Activated CD4-positive, alpha-beta memory T cell treated with anti-CD3 and anti-CD28 coated beads, Interleukin-2, amount 10 ng/mL, durations not matched to agents 7 days and 5 days (primary cell): ENCODE data around the gene FBXL15. TPM values are rescaled to one million over a fixed set of nuclear protein-coding genes. Genes with fewer than 3 reads are reported as not detected.

Experiments
- CTCF ChIA-PET: fragments of 350-600 bp; sonication (Branson Sonifier 250); formaldehyde crosslinking; loops from one replicate; lab custom pipeline; 2021; ENCODE audit warnings: antibody characterized with exemption, inconsistent platforms; lab: Charles Lee
- POLR2A ChIA-PET: fragments of 350-600 bp; sonication (Branson Sonifier 250); formaldehyde crosslinking; loops from one replicate; lab custom pipeline; 2021; ENCODE audit warnings: antibody characterized with exemption; lab: Charles Lee
- DNase-seq: peaks from one replicate; pipeline ENCODE4 v3.0.0-alpha.2; 2020
- H3K27ac Mint-ChIP-seq: one replicate; pipeline ENCODE4 v1.8.0; 2021; ENCODE audit warnings: mild to moderate bottlenecking, mixed read lengths
- H3K27me3 Mint-ChIP-seq: one replicate; pipeline ENCODE4 v1.8.0; 2021; ENCODE audit warnings: mixed read lengths
- H3K36me3 Mint-ChIP-seq: one replicate; pipeline ENCODE4 v1.8.0; 2021; ENCODE audit warnings: low read depth, mixed read lengths
- H3K4me1 Mint-ChIP-seq: one replicate; pipeline ENCODE4 v1.8.0; 2021; ENCODE audit warnings: mixed read lengths
- H3K4me3 Mint-ChIP-seq: one replicate; pipeline ENCODE4 v1.8.0; 2021; ENCODE audit warnings: mild to moderate bottlenecking, mixed read lengths
- H3K9me3 Mint-ChIP-seq: one replicate; pipeline ENCODE4 v1.8.0; 2021; ENCODE audit warnings: mixed read lengths
- total RNA-seq, 2 experiments: library from RNA; stranded (reverse); gene quantifications; one replicate each; pipeline ENCODE4 v1.2.3, GENCODE V29; 2021

The FBXL15 gene
- total RNA-seq, 2 experiments from 2014 or later, result 13.5 to 14.3 TPM

DNA sequence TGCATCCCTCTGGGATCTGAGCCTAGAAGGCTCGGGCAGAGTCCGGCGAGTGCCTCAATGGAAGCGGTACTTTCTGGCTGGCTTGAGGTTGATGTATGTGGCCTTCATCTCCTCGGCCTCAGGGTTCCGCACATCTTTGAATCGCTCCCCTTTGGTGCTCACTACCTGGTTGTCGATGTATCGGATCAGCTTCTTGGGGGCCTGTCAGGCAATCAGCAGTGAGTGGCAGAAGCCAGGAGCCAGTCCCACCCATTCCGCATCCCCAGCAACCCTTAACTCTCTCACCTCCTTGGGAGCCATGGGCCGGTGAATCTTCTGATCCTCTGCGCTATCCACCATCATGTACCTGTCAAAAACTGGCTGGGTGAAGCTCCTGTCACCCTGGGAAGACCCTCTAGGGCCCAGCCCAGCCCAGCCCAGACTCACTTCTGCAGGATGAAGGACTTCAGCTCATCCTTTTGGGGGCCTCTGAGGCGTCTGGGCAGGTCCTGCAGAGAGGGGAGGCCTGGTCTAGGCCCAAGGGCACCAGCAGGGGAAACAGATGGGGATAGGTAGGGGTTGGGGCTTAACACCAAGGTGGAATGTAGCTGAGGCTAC, 2.8 kb downstream of the FBXL15 start:
- Mint-ChIP-seq H3K4me1 (peaks cover 43% of the 10 kb centered on the region), H3K4me3 (peak overlapping the region; percentile 21), H3K27me3 (peaks cover 4% of the 10 kb centered on the region)

DNA sequence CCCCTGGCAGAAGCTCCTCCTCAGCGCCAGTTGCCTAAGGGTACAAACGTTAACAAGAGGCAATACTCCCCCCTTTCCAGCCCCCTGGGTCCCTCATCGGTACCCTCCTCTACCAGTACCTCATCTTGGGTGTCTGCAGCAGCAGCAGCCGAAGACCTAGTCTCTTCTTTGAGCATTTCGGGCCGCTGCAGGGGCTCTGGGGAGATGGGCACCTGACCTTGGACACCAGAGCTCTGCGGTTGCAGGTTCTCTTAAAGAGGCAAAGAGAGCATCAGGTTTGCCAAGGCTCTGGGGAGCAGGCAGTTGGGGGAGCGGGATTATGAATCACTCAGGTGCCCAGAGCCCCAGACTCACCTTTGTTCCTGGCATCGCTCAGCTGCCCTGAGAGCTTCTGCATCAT, 3.5 kb downstream of the FBXL15 start:
- peaks cover under 1% of the 10 kb centered on the region for H3K27me3 Mint-ChIP-seq
- no peak overlapping the region for H3K27ac Mint-ChIP-seq
- no peak for DNase-seq
- H3K9me3 Mint-ChIP-seq, result no peaks in the 10 kb centered on the region
- H3K4me1 Mint-ChIP-seq, result peaks cover 40% of the 10 kb centered on the region
- ChIA-PET POLR2A (interaction anchor here (0.8 to 7.0 kb wide), 4 partner anchors 8 to 27 kb away, joined by 3 to 80 read pairs (median 41); partner anchors contain the start of genes C10orf95 and CUEDC2), CTCF (interaction anchor here (0.9 to 6.6 kb wide), 5 partner anchors 9 to 194 kb away, joined by 3 to 58 read pairs (median 8); partner anchors contain the start of genes C10orf95 and CUEDC2)
- no peak overlapping the region for H3K4me3 Mint-ChIP-seq
- peaks cover 9% of the 10 kb centered on the region for H3K36me3 Mint-ChIP-seq

More for the DNA sequence above, 2.8 kb downstream of the FBXL15 start:
- no peaks in the 10 kb centered on the region for H3K9me3 Mint-ChIP-seq
- DNase-seq, result no peak
- ChIA-PET POLR2A (interaction anchor here (0.8 to 7.0 kb wide), 9 partner anchors 8 to 272 kb away, joined by 3 to 80 read pairs (median 11); partner anchors contain the start of genes ACTR1A, C10orf95, CUEDC2 and NFKB2), CTCF (interaction anchor here (0.7 to 6.6 kb wide), 10 partner anchors 9 to 193 kb away, joined by 3 to 58 read pairs (median 8); partner anchors contain the start of genes C10orf95 and CUEDC2)
- peaks cover 9% of the 10 kb centered on the region for H3K36me3 Mint-ChIP-seq
- H3K27ac Mint-ChIP-seq, result peak overlapping the region; percentile 10

DNA sequence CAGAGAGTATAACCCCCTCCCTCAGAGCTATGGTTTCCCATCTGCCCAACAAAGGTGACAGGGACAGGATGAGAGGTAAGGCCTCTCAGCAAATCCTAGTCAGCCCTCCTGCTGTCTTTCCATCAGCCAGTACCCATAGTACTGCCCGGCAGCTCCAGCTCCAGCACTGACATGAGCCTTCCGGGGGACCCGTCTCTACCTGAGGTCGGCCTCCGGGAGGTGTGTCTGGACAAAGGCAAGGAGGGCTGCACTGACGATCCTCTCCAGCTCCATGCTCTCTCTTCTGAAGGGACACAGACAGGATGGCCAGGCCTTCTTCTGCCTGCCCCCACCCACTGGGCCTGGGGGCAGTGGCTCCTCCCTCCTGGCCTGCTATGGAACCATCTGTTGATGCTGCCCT, 4.3 kb downstream of the FBXL15 start:
- DNase-seq, result no peak
- Mint-ChIP-seq H3K4me3 (no peak overlapping the region), H3K9me3 (no peaks in the 10 kb centered on the region), H3K4me1 (peaks cover 32% of the 10 kb centered on the region), H3K27ac (no peak overlapping the region), H3K27me3 (no peaks in the 10 kb centered on the region), H3K36me3 (peaks cover 9% of the 10 kb centered on the region)
- ChIA-PET POLR2A (interaction anchor here (5.6 to 7.0 kb wide), 2 partner anchors 7 to 26 kb away, joined by 79 to 80 read pairs; partner anchors contain the start of genes C10orf95 and CUEDC2), CTCF (interaction anchor here (1.6 to 6.6 kb wide), 2 partner anchors 8 to 194 kb away, joined by 8 to 58 read pairs; partner anchors contain the start of gene CUEDC2)

DNA sequence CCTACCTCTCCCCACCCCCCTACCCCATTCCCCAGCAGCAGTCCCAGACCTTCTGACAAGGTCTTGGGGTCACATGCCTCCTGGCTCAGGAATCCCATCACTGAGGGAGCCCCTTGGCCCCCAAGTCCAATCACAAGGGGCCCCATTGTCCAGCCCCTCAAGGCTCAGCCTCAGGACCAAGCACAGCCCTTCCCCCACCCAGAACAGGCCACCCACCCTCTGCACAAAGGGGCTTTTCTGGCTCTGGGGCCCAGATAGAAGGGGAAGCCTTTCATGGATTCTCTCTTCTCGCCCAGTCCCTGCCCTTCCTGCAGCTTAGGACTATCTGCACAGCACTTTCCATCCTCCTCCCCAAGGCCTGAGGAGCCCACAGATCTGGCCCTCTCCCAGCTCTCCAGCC, 4.8 kb downstream of the FBXL15 start:
- Mint-ChIP-seq H3K4me1 (peaks cover 27% of the 10 kb centered on the region), H3K36me3 (peaks cover 9% of the 10 kb centered on the region), H3K4me3 (no peak overlapping the region), H3K27ac (no peak overlapping the region), H3K27me3 (no peaks in the 10 kb centered on the region), H3K9me3 (no peaks in the 10 kb centered on the region)
- no peak for DNase-seq
- ChIA-PET POLR2A (interaction anchor here (1.0 to 7.0 kb wide), 3 partner anchors 11 to 217 kb away, joined by 3 to 79 read pairs (median 4); partner anchors contain the start of gene C10orf95), CTCF (interaction anchor here (0.9 to 6.6 kb wide), 3 partner anchors 10 to 195 kb away, joined by 3 to 58 read pairs (median 3); no protein-coding TSS in a partner anchor)

- POLR2A ChIA-PET, result interaction anchor here (1.0 kb wide), 1 partner anchor 25 kb away, joined by 3 read pairs; the partner anchor contains the start of gene C10orf95
Measured at GRCh38 chr10:102426803-102427287, 6.2 kb downstream of the FBXL15 start.

GRCh38 chr10:102429468-102429867, 8.8 kb downstream of the FBXL15 start:
- H3K9me3 Mint-ChIP-seq, result no peaks in the 10 kb centered on the region
- CTCF ChIA-PET, result no interaction called here
- no peak for DNase-seq
- peaks cover 37% of the 10 kb centered on the region for H3K4me1 Mint-ChIP-seq
- H3K27ac Mint-ChIP-seq, result no peak overlapping the region
- peaks cover 3% of the 10 kb centered on the region for H3K36me3 Mint-ChIP-seq
- H3K4me3 Mint-ChIP-seq, result no peak overlapping the region
- POLR2A ChIA-PET, result interaction anchor here (4.7 kb wide), 1 partner anchor 7 kb away, joined by 80 read pairs; the partner anchor contains the start of gene FBXL15
- no peaks in the 10 kb centered on the region for H3K27me3 Mint-ChIP-seq

More at GRCh38 chr10:102426803-102427287, 6.2 kb downstream of the FBXL15 start:
- H3K27ac Mint-ChIP-seq, result no peak overlapping the region
- CTCF ChIA-PET, result interaction anchor here (1.3 kb wide), 1 partner anchor 53 kb away, joined by 3 read pairs; no protein-coding TSS in a partner anchor
- peaks cover 30% of the 10 kb centered on the region for H3K4me1 Mint-ChIP-seq
- no peaks in the 10 kb centered on the region for H3K9me3 Mint-ChIP-seq
- H3K36me3 Mint-ChIP-seq, result peaks cover 10% of the 10 kb centered on the region
- no peaks in the 10 kb centered on the region for H3K27me3 Mint-ChIP-seq
- H3K4me3 Mint-ChIP-seq, result no peak overlapping the region
- no peak for DNase-seq

DNA sequence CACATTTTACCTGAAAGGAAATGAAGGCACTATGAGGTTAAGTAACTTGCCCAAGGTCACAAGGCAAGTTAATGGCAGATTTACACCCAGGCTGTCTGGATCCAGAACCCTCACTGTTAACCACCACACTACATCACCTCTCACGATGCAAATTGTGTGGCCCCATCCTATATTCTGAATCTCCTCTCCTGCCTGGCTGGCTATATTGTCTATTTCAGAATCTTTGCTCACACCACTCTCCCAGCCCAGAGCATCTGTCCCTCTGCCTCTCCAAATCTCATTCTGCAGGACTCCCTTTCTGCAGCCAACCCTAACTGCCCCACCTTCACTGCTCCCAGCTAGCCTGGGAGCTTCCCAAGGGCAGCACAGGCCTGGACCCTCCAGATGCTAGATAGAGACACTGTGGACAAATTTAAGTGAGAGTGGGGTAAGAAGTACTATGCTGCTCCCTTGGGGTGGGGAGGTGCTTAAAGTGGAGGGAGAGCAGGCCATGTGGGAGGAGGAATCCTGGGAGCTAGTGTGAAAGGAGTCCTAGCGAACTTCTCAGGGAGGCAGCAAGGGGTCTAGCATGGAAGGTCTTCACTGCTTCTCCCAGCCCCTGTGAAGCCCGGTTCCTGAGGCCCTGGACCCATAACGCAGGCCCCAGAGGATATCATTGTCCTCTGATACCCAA, 11.0 kb downstream of the FBXL15 start:
- Mint-ChIP-seq H3K9me3 (no peaks in the 10 kb centered on the region), H3K27me3 (no peaks in the 10 kb centered on the region), H3K36me3 (peaks cover 5% of the 10 kb centered on the region), H3K4me3 (peak overlapping the region; percentile 88), H3K4me1 (peaks cover 54% of the 10 kb centered on the region), H3K27ac (peak overlapping the region; percentile 82)
- no peak for DNase-seq
- ChIA-PET POLR2A (interaction anchor here (0.7 to 4.7 kb wide), 8 partner anchors 10 to 317 kb away, joined by 3 to 80 read pairs (median 10); partner anchors contain the start of genes C10orf95, FBXL15, NFKB2 and PSD), CTCF (interaction anchor here (0.8 to 3.8 kb wide), 7 partner anchors 10 to 201 kb away, joined by 3 to 40 read pairs (median 5); partner anchors contain the start of genes ACTR1A, FBXL15 and SUFU)

GRCh38 chr10:102432162-102432950, 11.7 kb downstream of the FBXL15 start, which contains the start of gene CUEDC2:
Gene CUEDC2 (minus strand): TSS chr10:102432574. CDS start chr10:102425188, 7,386 bp downstream.
- Mint-ChIP-seq H3K27ac (peak within 1 kb of the TSS; percentile 82), H3K4me3 (peak within 1 kb of the TSS; percentile 88), H3K4me1 (peaks cover 55% of the 10 kb centered on the region), H3K36me3 (peaks cover 10% of the 10 kb centered on the region), H3K27me3 (no peaks in the 10 kb centered on the region), H3K9me3 (no peaks in the 10 kb centered on the region)
- peak; percentile 98 for DNase-seq
- POLR2A ChIA-PET, result interaction anchor here (0.7 to 4.7 kb wide), 12 partner anchors 10 to 614 kb away, joined by 3 to 80 read pairs (median 6); partner anchors contain the start of genes ACTR1A, C10orf95, FBXL15 and NFKB2
- CTCF ChIA-PET, result interaction anchor here (0.6 to 3.8 kb wide), 15 partner anchors 8 to 263 kb away, joined by 3 to 40 read pairs (median 5); partner anchors contain the start of genes ACTR1A, C10orf95, FBXL15 and GBF1

DNA sequence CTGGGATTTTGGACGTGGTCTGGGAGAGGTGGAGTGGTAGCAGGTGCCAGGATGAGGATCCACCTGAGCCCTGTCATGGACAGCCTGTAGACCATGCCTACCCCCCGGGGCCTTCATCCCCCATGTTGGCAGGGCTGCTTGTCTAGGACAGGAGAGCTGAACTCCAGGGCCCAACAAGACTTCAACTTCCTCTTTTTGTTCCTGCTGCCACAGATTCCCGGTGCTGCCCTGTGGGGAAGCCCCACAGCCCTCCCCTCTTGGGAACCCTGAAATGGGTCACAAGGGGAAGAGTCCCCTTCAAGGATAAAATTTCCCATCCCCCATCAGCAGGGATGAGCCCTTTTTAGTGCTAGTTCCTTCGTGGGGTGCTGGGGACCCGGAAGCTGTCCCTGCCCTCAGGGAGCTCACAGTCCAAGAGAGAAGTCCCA, 13.0 kb downstream of the FBXL15 start:
- H3K4me3 Mint-ChIP-seq, result peak overlapping the region; percentile 88
- ChIA-PET POLR2A (interaction anchor here (0.7 to 4.7 kb wide), 7 partner anchors 12 to 281 kb away, joined by 3 to 80 read pairs (median 14); partner anchors contain the start of genes C10orf95, FBXL15, NFKB2 and SFXN2), CTCF (interaction anchor here (0.7 to 3.8 kb wide), 8 partner anchors 9 to 202 kb away, joined by 3 to 40 read pairs (median 6); partner anchors contain the start of genes ACTR1A, C10orf95 and FBXL15)
- peaks cover 64% of the 10 kb centered on the region for H3K4me1 Mint-ChIP-seq
- DNase-seq, result no peak
- H3K27me3 Mint-ChIP-seq, result no peaks in the 10 kb centered on the region
- H3K27ac Mint-ChIP-seq, result peak overlapping the region; percentile 82
- peaks cover 21% of the 10 kb centered on the region for H3K36me3 Mint-ChIP-seq
- H3K9me3 Mint-ChIP-seq, result no peaks in the 10 kb centered on the region

DNA sequence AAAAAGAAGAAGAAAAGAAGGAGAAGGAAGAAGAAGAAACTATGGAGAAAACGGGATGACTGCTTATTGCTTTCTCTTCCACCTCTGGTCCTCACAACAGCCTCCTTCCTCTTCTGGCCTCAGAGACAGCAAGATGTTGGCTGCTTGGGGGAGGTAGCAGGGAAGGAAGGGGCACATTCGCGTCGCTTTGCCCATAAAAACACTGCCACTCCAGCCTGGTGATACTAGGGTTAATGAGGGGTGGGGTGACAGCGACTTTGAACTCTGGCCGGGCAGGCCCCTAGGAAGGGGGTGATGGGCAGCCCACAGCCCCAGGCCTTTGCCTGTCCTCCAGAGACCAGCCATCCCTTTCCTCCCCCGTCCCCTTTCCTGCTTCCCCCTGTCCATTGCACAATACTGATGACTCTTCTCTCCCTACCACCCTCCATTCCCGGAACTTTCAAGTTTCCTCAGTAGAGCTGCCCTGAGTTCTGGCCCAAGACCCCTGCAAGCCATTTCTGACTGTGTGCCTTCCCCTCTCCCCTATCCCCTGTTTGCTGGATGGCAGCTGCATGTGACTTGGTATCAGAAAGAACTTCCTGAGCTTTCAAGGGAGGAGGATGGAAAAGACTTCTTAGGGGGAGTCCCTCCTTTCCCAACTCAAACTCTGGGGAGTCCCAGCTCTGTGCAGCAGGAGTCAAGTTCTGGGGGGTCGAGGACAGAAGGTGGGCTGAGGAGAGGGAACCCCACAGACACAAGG, 13.9 kb downstream of the FBXL15 start:
- H3K4me3 Mint-ChIP-seq, result peak overlapping the region; percentile 90
- peak overlapping the region; percentile 82 for H3K27ac Mint-ChIP-seq
- H3K36me3 Mint-ChIP-seq, result peaks cover 23% of the 10 kb centered on the region
- POLR2A ChIA-PET, result interaction anchor here (0.5 to 4.7 kb wide), 10 partner anchors 10 to 973 kb away, joined by 3 to 80 read pairs (median 4); partner anchors contain the start of genes C10orf95, FBXL15 and SUFU
- H3K4me1 Mint-ChIP-seq, result peaks cover 64% of the 10 kb centered on the region
- H3K27me3 Mint-ChIP-seq, result no peaks in the 10 kb centered on the region
- H3K9me3 Mint-ChIP-seq, result no peaks in the 10 kb centered on the region
- CTCF ChIA-PET, result interaction anchor here (0.6 to 3.8 kb wide), 10 partner anchors 8 to 204 kb away, joined by 3 to 40 read pairs (median 4); partner anchors contain the start of genes FBXL15 and SUFU
- DNase-seq, result no peak
